Measurements from ENCODE around the gene MANSC1.
"Not testable (repeated sequence)": the region's sequence is repeated elsewhere in the genome, so short reads cannot be mapped to it uniquely, and the experiment has no call there.

MANSC1 gene

GRCh38 chr12:12323591-12323990 lies 26.5 kb downstream of the MANSC1 start:
- DNase-seq (ENCODE audit: low read depth): peak; percentile 3

- no peak for DNase-seq (ENCODE audit: low read depth)
Measured at GRCh38 chr12:12323118-12323517, 26.9 kb downstream of the MANSC1 start.

- DNase-seq (ENCODE audit: low read depth): peak; percentile 69
Measured at GRCh38 chr12:12319451-12320183, 30.4 kb downstream of the MANSC1 start.

DNA sequence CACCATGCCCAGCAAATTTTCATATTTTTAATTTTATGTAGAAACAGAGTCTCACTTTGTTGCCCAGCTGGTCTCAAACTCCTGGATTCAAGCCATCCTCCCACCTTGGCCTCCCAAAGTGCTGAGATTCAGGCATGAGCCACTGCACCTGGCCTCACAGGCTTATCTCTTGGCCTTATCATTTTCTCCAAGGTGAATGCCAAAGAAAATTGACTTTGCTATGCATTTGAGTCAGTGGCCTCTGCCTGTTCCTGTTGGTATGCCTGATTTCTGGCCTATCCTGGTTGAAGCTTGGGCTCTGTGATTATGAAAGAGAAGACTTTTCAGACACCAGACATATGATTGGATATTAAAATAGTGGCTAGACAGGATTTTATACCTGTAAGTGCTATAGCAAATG lies 34.2 kb downstream of the MANSC1 start:
- no peak for DNase-seq (ENCODE audit: low read depth)

DNA sequence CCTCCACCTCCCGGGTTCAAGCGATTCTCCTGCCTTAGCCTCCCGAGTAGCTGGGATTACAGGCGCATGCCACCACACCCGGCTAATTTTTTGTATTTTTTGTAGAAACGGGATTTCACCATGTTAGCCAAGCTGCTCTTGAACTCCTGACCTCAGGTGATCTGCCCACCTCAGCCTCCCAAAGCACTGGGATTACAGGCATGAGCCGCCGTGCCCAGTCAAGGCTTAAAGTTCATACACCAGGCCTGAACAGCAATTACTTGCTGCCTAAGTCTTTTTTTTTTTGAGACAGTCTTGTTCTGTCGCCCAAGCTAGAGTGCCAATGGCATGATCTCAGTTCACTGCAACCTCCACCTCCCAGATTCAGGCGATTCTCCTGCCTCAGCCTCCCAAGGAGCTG lies 39.3 kb downstream of the MANSC1 start:
- not testable (repeated sequence) for DNase-seq (ENCODE audit: low read depth)

GRCh38 chr12:12305568-12306300 lies 44.3 kb downstream of the MANSC1 start:
- no peak for DNase-seq (ENCODE audit: low read depth)

DNA sequence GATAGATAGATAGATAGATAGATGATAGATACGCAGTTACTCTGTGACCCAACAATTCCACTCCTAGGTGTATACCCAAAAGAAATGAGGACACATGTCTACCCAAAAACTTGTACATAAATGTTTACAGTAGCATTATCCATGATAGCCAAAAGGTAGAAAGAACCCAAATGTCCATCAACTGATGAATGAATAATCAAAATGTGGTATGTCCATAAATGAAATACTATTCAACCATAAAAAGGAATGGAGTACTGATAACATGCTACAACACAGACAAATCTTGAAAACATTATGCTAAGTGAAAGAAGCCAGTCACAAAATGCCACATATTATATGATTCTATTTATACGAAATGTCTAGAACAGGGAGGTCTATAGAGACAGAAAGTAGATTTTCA lies 47.1 kb downstream of the MANSC1 start:
- DNase-seq (ENCODE audit: low read depth): no peak

DNA sequence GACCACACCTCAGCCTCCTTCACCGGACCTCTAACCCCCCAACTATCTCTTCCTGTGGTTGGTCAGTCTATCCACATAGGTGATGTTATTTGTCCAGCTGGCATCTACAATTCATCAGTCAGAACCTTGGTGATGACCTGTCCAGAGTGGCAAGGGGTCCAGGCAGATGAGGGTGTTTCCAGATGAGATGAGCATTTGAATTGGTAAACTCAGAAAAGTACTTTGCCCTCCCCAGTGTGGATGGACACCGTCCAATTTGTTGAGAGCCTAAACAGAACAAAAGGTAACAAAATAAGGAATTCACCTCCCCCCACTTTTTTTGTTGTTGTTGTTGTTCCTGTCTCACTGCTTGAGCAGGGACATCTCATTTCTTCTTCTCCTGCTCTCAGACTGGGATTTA lies 48.9 kb downstream of the MANSC1 start:
- DNase-seq (ENCODE audit: low read depth): no peak

- no peak for DNase-seq (ENCODE audit: low read depth)
Measured at GRCh38 chr12:12297201-12297830, 52.7 kb downstream of the MANSC1 start.

DNA sequence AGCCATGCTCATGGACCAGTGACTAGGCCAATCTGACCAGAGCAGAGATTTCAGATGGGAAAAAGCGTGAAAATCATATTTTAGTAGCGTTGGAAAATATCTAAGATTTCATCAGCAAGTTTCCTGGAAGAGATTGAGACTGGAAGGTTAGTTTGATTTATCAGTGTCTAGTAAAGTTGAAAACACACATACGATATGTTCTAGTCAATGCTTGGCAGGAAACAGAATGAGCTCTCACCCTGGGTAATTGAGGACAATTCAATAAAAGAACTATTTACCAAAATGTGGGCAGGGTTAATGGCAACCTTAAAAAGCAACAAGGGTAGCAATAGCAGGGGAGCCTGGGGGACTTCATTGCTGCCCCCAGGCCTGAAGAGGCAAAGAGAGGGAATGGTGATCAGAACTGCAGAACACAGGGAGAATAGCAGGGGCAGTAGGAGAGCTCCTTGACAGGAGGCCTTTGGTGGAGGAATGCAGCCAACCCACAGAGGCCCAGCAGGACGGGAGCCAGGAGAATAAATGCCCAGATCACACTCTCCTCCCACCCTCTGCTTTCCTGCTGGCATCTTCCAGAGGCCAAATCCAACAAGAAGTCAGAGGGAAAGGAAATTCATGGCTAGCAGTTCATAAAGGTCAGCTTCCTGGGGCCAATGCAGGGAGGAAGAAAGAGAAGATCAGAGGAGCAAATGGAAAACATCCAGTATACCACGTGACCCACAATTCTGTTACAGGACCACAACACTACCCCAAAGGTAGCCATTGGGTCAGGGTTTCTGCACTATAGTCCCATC lies 55.6 kb downstream of the MANSC1 start:
- peak; percentile 9 for DNase-seq (ENCODE audit: low read depth)

GRCh38 chr12:12290206-12290605 lies 59.8 kb downstream of the MANSC1 start:
- DNase-seq (ENCODE audit: low read depth): no peak

DNA sequence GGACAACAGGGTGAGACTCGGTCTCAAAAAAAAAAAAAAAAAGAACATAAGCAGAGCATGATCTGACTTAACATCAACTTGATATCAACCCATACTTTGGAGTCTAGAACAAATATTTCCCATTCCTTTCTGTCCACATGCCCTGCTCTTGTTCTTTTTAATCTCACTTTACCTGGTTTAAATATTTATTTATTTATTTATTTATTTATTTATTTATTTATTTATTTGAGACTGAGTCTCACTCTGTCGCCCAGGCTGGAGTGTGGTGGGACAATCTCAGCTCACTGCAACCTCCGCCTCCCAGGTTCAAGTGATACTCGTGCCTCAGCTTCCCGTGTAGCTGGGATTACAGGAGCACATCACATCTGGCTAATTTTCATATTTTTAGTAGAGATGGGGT lies 63.6 kb downstream of the MANSC1 start:
- no peak for DNase-seq (ENCODE audit: low read depth)

GRCh38 chr12:12282761-12283425 lies 67.1 kb downstream of the MANSC1 start:
- DNase-seq (ENCODE audit: low read depth): no peak

DNA sequence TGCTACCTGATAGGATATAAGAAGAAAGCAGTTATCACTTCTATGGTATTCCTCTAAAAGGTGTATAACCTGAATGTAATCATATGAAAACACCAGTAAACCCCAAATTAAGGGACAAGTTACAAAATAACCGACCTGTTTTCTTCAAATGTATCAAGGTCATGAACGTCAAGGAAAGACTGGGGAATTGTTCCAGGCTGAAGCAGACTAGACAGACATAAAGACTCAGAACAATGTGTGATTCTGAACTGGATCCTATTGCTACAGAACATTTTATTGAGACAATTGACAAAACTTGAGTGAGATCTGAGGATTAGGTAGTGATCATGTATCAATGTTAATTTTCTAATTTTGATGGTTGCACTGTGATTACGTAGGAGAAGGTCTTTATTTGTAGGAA lies 67.8 kb downstream of the MANSC1 start:
- DNase-seq (ENCODE audit: low read depth): no peak

- DNase-seq (ENCODE audit: low read depth): no peak
Measured at GRCh38 chr12:12281134-12281533, 68.9 kb downstream of the MANSC1 start.

DNA sequence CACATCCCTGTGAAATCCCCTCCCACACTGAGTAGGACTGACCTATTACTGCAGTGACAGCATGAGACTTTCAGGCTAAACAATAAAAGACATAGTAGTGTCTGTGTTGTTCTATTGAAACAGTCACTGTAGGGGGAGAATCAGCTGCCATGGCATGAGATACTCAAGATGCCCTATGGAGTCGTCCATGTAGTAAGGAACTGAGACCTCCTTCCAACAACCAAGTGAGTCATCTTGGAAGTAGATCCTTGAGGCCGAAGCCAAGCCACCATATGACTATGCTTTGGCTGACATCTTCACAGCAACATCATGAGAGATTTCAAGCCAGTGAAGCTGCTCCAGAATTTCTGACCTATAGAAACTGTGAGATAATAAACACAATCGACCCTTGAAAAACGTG lies 71.1 kb downstream of the MANSC1 start:
- peak; percentile 34 for DNase-seq (ENCODE audit: low read depth)

Measured in fibroblast of gingiva (primary cell).